ENCODE measurements around the gene ANKRD13A. TPM values are rescaled to one million over a fixed set of nuclear protein-coding genes. Genes with fewer than 3 reads are reported as not detected.
"Not testable (repeated sequence)": the region's sequence is repeated elsewhere in the genome, so short reads cannot be mapped to it uniquely, and the experiment has no call there.

Gene ANKRD13A
- total and polyA plus RNA-seq, 7 donors, result 21.6 to 85.3 (median 72.4) TPM

DNA sequence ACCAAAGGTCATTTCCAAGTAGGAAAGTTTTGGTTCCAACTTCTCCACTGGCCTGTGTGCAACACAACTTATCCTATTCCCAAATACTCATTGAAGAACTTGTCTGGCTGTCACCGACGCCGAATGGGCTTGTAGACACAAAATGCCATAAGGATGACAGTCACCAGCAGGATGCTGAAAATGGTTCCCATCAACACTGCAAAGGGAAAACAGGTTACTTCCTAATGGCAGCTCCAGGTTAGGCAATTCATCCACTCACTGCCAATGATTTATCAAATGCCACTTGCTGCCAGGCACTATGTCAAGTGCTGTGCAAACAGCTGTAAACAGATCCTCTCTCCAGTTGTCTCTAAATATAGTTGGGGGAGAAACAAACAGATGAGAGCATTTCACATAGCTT is 43.0 kb downstream of the ANKRD13A start:
- TF ChIP-seq POLR2AphosphoS5 (IDR thresholded peaks at IDR 0.05) (no peak), POLR2A (IDR thresholded peaks at IDR 0.05) (no peak), EP300 (IDR thresholded peaks at IDR 0.05) (no peak)
- TF ChIP-seq, protein P1, sequence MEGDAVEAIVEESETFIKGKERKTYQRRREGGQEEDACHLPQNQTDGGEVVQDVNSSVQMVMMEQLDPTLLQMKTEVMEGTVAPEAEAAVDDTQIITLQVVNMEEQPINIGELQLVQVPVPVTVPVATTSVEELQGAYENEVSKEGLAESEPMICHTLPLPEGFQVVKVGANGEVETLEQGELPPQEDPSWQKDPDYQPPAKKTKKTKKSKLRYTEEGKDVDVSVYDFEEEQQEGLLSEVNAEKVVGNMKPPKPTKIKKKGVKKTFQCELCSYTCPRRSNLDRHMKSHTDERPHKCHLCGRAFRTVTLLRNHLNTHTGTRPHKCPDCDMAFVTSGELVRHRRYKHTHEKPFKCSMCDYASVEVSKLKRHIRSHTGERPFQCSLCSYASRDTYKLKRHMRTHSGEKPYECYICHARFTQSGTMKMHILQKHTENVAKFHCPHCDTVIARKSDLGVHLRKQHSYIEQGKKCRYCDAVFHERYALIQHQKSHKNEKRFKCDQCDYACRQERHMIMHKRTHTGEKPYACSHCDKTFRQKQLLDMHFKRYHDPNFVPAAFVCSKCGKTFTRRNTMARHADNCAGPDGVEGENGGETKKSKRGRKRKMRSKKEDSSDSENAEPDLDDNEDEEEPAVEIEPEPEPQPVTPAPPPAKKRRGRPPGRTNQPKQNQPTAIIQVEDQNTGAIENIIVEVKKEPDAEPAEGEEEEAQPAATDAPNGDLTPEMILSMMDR (IDR thresholded peaks at IDR 0.05), result no peak
- DNase-seq, result no peak
- no peaks in the 10 kb centered on the region for H3K9me3 ChIP-seq
- peaks cover 0 to 25% (median 9%) of the 10 kb centered on the region in 4 donors for H3K36me3 ChIP-seq
- WGBS, 2 donors, result 95 to 97% methylated on average over 3 of the region's 3 CpGs
- H3K27ac ChIP-seq, result peak overlapping the region in 1 of 4 donors; percentile 81
- intact Hi-C loops (cut with DNase I), result no loop called here
- H3K4me1 ChIP-seq, result peaks cover 0 to 34% (median 26%) of the 10 kb centered on the region in 4 donors
- H3K4me3 ChIP-seq, result no peak overlapping the region
- no peaks in the 10 kb centered on the region for H3K27me3 ChIP-seq

DNA sequence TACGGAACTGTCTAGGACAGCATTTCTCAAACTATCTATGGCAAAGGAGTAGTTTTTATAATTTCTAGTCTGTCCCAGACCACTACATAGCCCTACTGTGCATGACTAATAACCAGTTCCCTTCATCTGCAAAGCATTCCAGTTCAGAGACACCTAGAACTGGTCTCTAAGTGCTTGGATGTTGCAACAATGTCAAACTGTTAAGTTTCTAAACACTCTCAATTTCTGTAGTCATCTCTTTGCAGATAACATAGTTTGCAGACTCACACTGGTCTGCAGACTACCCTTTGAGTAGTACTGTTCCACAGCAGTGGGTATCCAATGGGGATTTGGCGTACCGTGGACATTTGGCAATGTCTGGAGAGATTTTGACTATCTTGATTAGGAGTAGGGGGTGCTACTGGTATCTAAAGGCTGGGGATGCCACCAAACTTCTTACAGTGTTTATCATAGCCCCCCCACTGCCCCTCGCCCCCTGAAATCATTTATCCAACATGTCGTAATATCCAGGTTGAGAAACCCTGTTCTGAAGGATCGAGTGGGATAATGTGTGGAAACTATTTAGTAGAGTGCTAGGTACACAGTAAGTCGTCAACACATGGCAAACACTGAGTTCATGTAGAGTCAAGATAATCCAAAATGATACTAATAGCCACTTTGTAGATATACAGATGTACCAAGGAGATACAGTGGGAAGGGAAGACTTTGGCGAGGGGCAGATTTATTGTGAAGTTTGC is 47.4 kb downstream of the ANKRD13A start:
- Histone ChIP-seq H3K4me3 (no peak overlapping the region), H3K4me1 (peaks cover 0 to 32% (median 25%) of the 10 kb centered on the region in 4 donors), H3K27ac (no peak overlapping the region), H3K27me3 (no peaks in the 10 kb centered on the region), H3K9me3 (no peaks in the 10 kb centered on the region), H3K36me3 (peaks cover 0 to 9% (median 2%) of the 10 kb centered on the region in 4 donors)
- intact Hi-C loops (cut with DNase I), result no loop called here
- TF ChIP-seq EP300 (IDR thresholded peaks at IDR 0.05), result no peak
- TF ChIP-seq POLR2A (IDR thresholded peaks at IDR 0.05), result no peak
- no peak for TF ChIP-seq POLR2AphosphoS5 (IDR thresholded peaks at IDR 0.05)
- TF ChIP-seq, protein P1 (IDR thresholded peaks at IDR 0.05), result no peak
- DNase-seq, result no peak
- WGBS, 2 donors, result 93 to 95% methylated on average over 8 of the region's 8 CpGs

DNA sequence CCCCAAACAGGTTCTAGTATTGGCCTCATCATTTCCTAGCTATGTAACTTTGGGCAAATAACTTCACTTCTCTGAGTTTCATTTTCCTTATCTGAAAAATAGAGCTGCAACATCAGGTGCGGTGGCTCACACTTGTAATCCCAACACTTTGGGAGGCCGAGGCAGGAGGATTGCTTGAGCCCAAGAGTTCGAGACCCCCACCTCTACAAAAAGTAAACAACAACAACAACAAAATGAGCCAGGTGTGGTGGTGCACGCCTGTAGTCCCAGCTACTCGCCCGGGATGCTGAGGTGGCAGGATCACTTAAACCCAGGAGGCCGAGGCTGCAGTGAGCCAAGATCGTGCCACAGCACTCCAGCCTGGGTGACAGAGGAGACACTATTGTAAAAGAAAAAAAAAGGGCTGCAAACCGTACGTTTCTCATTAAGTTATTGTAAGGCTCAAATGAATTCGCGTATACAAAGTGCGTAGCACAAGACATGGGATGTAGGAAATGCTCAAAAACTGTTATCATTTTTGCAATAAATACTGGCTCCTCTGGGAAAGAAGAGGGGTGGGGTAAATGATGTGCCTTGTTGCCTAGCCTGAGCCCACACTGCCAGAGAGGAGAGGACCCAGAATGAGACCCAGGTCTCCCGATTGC is 48.2 kb downstream of the ANKRD13A start:
- Histone ChIP-seq H3K36me3 (peaks cover 0 to under 1% (median 0%) of the 10 kb centered on the region in 4 donors), H3K27ac (peak overlapping the region; percentile 75 to 77 (median 75)), H3K9me3 (no peaks in the 10 kb centered on the region), H3K27me3 (no peaks in the 10 kb centered on the region), H3K4me3 (peak overlapping the region; percentile 48 to 68 (median 63)), H3K4me1 (peaks cover 0 to 32% (median 25%) of the 10 kb centered on the region in 4 donors)
- intact Hi-C loops (cut with DNase I), result no loop called here
- DNase-seq, result no peak
- 72 to 76% methylated on average over 14 of the region's 14 CpGs for WGBS, 2 donors
- TF ChIP-seq, protein P1 (IDR thresholded peaks at IDR 0.05), result no peak
- TF ChIP-seq POLR2AphosphoS5 (IDR thresholded peaks at IDR 0.05) (no peak), EP300 (IDR thresholded peaks at IDR 0.05) (no peak), POLR2A (IDR thresholded peaks at IDR 0.05) (no peak)

DNA sequence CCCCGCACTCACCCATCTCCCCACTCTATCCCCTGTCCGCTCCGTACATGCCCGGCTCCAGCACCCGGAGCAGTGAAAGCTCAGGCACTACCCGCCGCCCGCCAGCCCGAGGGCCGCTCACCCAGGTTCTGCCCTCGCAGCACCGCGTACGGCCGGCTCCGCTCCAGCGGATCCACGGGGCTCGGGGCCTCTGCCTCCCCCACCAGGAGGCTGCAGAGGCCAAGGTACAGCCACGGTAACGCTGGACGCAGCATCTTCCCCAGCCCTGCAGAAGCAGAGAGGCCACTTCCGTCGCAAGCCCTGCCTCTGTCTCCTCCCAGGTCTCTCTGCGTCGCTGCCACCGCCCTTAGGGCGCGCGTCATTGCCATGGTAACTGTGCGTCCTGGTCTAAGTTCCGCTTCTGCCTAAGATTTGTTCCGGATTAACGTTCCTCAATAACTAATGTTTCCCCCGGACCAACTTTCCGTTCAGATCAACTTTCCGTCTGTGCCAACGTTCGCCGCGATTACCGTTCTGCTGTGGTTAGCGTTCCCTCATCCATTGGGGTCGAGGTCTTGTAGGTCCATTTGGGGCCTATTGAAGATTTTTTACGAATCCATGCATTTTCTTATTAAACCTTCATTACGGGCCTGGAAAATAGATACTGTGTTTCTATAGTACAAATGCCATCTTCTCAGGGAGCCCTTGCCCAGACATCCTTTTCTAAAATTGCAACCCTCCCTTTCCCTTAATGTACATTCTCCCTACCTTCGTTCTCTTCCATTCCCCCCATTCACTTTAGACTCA is 49.2 kb downstream of the ANKRD13A start, which contains the start of gene C12orf76:
Gene C12orf76 (minus strand): TSS at position 281 of the 786 bp plus-strand sequence. CDS start 27 bp downstream, at position 254.
- Histone ChIP-seq H3K27ac (peak within 1 kb of the TSS; percentile 75 to 77 (median 75)), H3K4me3 (peak within 1 kb of the TSS; percentile 48 to 68 (median 63)), H3K9me3 (no peaks in the 10 kb centered on the region), H3K36me3 (no peaks in the 10 kb centered on the region), H3K27me3 (no peaks in the 10 kb centered on the region), H3K4me1 (peaks cover 0 to 26% (median 21%) of the 10 kb centered on the region in 4 donors)
- intact Hi-C loops (cut with DNase I), result no loop called here
- WGBS, 2 donors, result 2% methylated on average over 47 of the region's 47 CpGs
- TF ChIP-seq POLR2AphosphoS5 (IDR thresholded peaks at IDR 0.05), result peak; percentile 47 to 79 (median 78)
- TF ChIP-seq EP300 (IDR thresholded peaks at IDR 0.05), result no peak
- peak; percentile 11 to 35 for TF ChIP-seq POLR2A (IDR thresholded peaks at IDR 0.05)
- peak; percentile 96 for DNase-seq

DNA sequence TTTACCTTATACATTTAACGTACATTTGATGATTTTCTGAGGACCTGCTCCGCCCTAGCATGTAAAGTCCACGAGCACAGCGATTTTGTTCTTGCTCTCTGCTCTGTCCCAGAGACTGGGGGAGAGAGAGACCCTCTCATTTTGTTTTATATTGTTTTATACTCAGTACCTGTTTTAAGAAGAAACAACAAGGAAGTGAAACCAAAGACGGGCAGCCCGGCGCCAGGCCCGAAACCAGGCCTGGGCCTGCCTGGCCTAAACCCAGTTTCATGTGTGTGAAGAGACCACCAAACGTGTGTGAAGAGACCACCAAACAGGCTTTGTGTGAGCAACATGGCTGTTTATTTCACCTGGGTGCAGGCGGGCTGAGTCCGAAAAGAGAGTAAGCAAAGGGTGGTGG is 49.8 kb downstream of the ANKRD13A start:
- H3K9me3 ChIP-seq; H3K27me3 ChIP-seq; H3K36me3 ChIP-seq; intact Hi-C loops (cut with DNase I); DNase-seq: not testable (repeated sequence)
- 78 to 92% methylated on average over 11 of the region's 11 CpGs for WGBS, 2 donors
- Histone ChIP-seq H3K4me3 (peak overlapping the region; percentile 48 to 68 (median 63)), H3K27ac (peak overlapping the region; percentile 75 to 77 (median 75)), H3K4me1 (peaks cover 0 to 24% (median 19%) of the 10 kb centered on the region in 4 donors)

DNA sequence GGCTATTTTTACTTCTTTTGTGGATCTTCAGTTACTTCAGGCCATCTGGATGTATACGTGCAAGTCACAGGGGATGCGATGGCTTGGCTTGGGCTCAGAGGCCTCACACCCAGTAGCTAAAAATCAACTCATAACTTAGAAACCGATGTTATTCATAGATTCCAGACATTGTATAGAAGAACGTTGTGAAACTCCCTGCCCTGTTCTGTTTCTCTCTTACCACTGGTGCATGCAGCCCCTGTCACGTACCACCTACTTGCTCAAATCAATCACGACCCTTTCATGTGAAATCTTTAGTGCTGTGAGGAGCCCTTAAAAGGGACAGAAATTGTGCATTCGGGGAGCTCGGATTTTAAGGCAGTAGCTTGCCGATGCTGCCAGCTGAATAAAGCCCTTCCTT is 50.4 kb downstream of the ANKRD13A start:
- H3K27me3 ChIP-seq; H3K27ac ChIP-seq; H3K4me3 ChIP-seq; intact Hi-C loops (cut with DNase I); DNase-seq; H3K36me3 ChIP-seq; H3K9me3 ChIP-seq: not testable (repeated sequence)
- H3K4me1 ChIP-seq, result peaks cover 0 to 24% (median 19%) of the 10 kb centered on the region in 4 donors
- WGBS, 2 donors, result 92 to 93% methylated on average over 9 of the region's 9 CpGs

Data from sigmoid colon (tissue), 7 donors.